GM08714 (cell line): ENCODE results near the gene RGS9.
"Not testable (repeated sequence)": the region's sequence is repeated elsewhere in the genome, so short reads cannot be mapped to it uniquely, and the experiment has no call there.

Experiments used
- H3K4me3 ChIP-seq: fragments of 200-500 bp; sonication (Bioruptor generic); 2 replicates; pipeline ENCODE4 v1.5.1; 2014; ENCODE audit warnings: mild to moderate bottlenecking, low read length, inconsistent platforms
- ZNF274 ChIP-seq: IDR thresholded peaks from 2 replicates; pipeline ENCODE4 v1.6.1; 2012; ENCODE audit warnings: mild to moderate bottlenecking, low read depth, low read length

Gene RGS9

GRCh38 chr17:65137021-65137939 is at the start of gene RGS9:
RGS9 (plus strand) TSS chr17:65137370; CDS start chr17:65137541, 171 bp downstream.
- no peak for TF ChIP-seq ZNF274
- peak within 1 kb of the TSS; percentile 35; the same call in 1 of the 2 replicates for H3K4me3 ChIP-seq

DNA sequence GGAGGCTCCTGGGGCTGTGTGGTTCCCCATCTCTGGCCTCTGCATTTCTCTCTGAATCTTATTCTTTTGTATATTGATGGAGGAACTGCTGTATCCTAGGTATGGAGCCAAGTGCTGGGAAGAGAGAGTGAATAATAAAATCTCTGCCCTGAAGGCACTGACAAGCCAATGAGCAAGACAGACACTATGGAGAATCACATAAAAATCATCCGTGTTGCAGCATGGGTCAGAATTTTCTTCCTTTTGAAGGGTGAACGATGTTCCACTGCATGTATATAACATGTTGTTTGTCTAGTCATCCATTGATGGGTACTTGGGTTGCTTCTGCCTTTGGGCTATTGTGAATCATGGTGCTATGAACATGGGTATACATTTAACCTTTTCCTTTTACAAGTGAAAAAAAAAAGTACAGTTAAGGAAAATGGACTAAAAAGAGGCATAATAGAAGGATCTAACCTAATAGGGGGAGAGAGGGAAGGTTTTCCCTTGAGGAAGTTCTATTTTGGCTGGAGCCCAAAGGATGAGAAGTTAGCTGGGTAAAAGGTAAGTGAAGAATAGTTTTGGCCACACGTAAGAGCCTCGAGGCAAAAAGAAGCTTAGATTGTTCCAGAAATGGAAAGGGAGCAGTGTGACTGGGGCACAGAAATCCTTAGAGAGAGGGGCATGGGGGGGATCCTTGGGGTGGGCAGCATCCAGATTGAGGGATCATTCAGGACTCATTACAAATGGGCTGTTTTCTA is 48.4 kb upstream of the RGS9 start:
- no peak overlapping the region for H3K4me3 ChIP-seq
- no peak for TF ChIP-seq ZNF274

DNA sequence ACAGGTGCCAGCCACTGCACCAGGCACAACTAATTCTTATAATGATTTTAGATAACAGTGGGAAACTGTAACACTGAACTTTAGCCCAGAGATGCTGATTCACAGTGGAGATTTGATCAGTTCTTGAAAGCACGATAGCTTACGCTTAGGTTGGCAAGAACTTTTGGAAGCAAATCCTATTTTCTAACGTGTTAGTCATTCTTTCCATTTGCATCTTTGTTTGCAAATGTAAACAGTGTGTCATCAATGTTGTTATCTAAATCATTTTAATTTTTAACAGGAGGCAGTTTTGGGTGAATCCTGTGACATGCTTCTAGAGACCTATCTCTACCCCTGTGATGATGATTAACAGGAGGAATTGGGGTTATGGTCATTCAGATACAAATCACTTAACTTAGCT is 44.9 kb upstream of the RGS9 start:
- TF ChIP-seq ZNF274 = no peak
- no peak overlapping the region for H3K4me3 ChIP-seq

DNA sequence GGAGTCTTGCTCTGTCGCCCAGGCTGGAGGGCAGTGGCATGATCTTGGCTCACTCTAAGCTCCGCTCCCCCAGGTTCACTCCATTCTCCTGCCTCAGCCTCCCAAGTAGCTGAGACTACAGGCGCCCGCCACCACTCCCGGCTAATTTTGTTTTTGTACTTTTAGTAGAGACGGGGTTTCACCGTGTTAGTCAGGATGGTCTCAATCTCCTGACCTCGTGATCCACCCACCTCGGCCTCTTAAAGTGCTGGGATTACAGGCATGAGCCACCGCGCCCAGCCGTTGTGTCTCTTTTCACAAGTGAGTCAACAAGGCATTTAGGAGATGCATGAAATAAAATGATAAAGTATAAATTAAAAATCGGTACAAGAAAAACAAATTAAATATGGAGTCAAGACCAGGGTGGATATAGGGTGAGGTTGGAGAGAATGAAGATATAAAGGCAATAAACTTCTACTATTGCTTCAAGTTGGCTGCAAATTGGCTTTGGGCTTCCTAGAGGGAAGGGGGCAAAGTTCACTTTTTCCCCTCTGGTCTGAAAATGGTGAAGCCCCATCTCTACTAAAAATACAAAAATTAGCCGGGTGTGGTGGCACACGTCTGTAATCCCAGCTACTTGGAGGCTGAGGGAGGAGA is 44.3 kb upstream of the RGS9 start:
- H3K4me3 ChIP-seq = not testable (repeated sequence)

GRCh38 chr17:65093930-65094329 is 43.2 kb upstream of the RGS9 start:
- no peak for TF ChIP-seq ZNF274
- no peak overlapping the region for H3K4me3 ChIP-seq

- no peak overlapping the region for H3K4me3 ChIP-seq
These were observed 41.7 kb upstream of the RGS9 start for GRCh38 chr17:65095465-65095864.

DNA sequence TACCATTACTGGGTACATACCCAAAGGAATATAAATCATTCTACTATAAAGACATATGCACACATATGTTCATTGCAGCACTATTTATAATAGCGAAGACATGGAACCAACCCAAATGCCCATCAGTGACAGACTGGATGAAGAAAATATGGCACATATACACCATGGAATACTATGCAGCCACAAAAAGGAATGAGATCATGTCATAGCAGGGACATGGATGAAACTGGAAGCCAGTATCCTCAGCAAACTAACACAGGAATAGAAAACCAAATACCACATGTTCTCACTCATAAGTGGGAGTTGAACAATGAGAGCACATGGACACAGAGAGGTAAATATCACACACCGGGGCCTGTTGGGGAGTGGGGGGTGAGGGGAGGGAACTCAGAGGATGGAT is 40.8 kb upstream of the RGS9 start:
- H3K4me3 ChIP-seq = not testable (repeated sequence)

More at GRCh38 chr17:65095465-65095864, 41.7 kb upstream of the RGS9 start:
- no peak for TF ChIP-seq ZNF274

DNA sequence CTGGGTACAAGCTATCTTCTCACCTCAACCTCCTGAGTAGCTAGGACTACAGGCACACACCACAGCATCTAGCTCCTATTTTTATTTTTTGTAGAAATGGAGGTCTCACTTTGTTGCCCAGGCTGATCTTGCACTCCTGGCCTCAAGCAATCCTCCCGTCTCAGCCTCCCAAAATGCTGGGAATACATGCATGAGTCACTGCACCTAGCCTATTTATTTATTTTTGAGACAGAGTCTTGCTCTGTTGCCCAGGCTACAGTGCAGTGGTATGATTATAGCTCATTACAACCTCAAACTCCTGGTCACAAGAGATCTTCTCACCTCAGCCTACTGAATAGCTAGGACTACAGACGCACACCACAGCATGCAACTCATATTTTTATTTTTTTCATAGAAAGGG is 40.1 kb upstream of the RGS9 start:
- H3K4me3 ChIP-seq = no peak overlapping the region
- TF ChIP-seq ZNF274 = no peak

GRCh38 chr17:65099475-65099874 is 37.7 kb upstream of the RGS9 start:
- no peak for TF ChIP-seq ZNF274
- H3K4me3 ChIP-seq = no peak overlapping the region

GRCh38 chr17:65099941-65100315 is 37.2 kb upstream of the RGS9 start:
- H3K4me3 ChIP-seq = peak overlapping the region; percentile 62; the same call in 1 of the 2 replicates
- TF ChIP-seq ZNF274 = no peak

GRCh38 chr17:65100316-65101140 is 36.6 kb upstream of the RGS9 start:
- H3K4me3 ChIP-seq = peak overlapping the region; percentile 63; the same call in 1 of the 2 replicates
- no peak for TF ChIP-seq ZNF274

DNA sequence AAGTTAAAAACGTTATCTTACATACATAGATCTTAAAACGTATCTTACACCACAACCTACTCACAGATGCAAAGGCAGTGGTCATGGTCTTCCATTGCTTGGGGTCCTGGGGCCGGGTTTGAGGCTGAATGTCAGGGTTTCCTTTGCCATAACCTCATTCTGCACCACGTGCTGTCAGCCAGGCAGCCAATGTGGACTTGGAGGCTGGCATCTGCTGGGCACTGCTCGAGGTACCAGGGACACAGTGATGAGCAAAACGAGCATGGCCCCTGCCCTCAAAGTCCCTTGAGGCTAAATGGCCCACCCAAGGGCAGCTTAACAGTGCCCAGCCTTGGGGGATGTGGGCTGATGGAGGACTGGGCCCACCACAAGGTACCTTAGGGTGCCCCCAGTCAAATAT is 35.8 kb upstream of the RGS9 start:
- TF ChIP-seq ZNF274 = no peak
- H3K4me3 ChIP-seq = no peak overlapping the region; the same call in 1 of the 2 replicates

DNA sequence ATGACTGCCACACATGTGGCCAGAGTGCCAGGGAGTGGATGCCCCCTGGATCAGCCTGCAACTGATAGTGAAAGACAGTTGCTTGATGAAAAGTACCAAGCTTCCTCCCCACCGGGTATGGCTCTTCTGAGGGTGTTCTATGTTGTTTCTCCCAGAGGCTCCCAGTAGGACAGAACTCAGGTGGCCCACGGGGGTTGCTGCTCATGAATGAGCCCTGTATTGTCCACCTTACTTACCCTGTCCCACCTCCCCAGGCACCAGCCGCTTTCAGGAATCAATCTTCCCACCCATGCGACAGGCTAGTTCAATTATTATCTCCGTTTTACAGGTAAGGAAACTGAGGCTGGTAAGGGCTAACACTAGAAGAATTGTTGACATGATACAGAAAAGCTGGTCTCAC is 34.9 kb upstream of the RGS9 start:
- H3K4me3 ChIP-seq = no peak overlapping the region
- no peak for TF ChIP-seq ZNF274

DNA sequence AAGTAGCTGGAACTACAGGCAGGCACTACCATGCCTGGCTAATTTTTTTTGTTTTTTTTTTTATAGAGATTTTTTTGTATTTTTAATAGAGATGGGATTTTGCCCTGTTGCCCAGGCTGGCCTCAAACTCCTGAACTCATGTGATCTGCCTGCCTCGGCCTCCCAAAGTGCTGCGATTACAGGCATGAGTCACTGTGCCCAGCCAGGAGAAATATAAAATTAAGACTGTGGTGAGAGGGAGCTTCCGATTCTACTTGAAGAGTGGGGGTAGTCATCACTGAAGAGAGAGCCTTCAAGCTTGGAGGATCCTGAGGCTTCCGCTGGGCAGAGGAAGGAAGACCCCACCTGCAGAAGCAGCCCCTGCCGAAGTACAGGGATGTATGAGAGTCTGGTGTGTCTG is 34.4 kb upstream of the RGS9 start:
- H3K4me3 ChIP-seq = no peak overlapping the region
- no peak for TF ChIP-seq ZNF274
